Kidney epithelial cell (primary cell): ENCODE results near the gene TBC1D14. TPM values are rescaled to one million over a fixed set of nuclear protein-coding genes. Genes with fewer than 3 reads are reported as not detected.

Source experiments
- DNase-seq: peaks from one replicate; pipeline ENCODE4 v3.0.0-alpha.2; 2010; ENCODE audit warnings: low read depth
- H3K27me3 ChIP-seq: 2 replicates; pipeline ENCODE4 v1.6.0; 2011; ENCODE audit warnings: low read length; ENCODE audit not compliant: control insufficient read depth, insufficient read depth
- H3K36me3 ChIP-seq: 2 replicates; pipeline ENCODE4 v1.5.1; 2011; ENCODE audit warnings: low read length; ENCODE audit not compliant: control insufficient read depth, insufficient read depth
- H3K4me3 ChIP-seq: 2 replicates; pipeline ENCODE4 v1.5.1; 2011; ENCODE audit warnings: low read depth, mild to moderate bottlenecking, control low read depth, low read length
- total RNA-seq: library from RNA; depleted of rRNA; stranded (reverse); fragments of >200 nt; gene quantifications from 2 replicates; pipeline ENCODE4 v1.2.3, GENCODE V29; 2015
- TF ChIP-seq, protein P1 (sequence below): IDR thresholded peaks from 2 replicates; pipeline ENCODE4 v1.5.1; 2011; ENCODE audit warnings: mild to moderate bottlenecking, moderate library complexity, low read length, control low read depth, inconsistent platforms; ENCODE audit not compliant: insufficient read depth, poor library complexity, severe bottlenecking

TBC1D14 gene
- total RNA-seq, 1 donor from 2014 or later: 52.8 TPM

- H3K36me3 ChIP-seq: no peaks in the 10 kb centered on the region
- no peak for DNase-seq
- H3K27me3 ChIP-seq: no peaks in the 10 kb centered on the region
- H3K4me3 ChIP-seq: no peak overlapping the region
- TF ChIP-seq, protein P1, sequence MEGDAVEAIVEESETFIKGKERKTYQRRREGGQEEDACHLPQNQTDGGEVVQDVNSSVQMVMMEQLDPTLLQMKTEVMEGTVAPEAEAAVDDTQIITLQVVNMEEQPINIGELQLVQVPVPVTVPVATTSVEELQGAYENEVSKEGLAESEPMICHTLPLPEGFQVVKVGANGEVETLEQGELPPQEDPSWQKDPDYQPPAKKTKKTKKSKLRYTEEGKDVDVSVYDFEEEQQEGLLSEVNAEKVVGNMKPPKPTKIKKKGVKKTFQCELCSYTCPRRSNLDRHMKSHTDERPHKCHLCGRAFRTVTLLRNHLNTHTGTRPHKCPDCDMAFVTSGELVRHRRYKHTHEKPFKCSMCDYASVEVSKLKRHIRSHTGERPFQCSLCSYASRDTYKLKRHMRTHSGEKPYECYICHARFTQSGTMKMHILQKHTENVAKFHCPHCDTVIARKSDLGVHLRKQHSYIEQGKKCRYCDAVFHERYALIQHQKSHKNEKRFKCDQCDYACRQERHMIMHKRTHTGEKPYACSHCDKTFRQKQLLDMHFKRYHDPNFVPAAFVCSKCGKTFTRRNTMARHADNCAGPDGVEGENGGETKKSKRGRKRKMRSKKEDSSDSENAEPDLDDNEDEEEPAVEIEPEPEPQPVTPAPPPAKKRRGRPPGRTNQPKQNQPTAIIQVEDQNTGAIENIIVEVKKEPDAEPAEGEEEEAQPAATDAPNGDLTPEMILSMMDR: no peak
Measured at GRCh38 chr4:6896035-6896434, 13.6 kb upstream of the TBC1D14 start.

DNA sequence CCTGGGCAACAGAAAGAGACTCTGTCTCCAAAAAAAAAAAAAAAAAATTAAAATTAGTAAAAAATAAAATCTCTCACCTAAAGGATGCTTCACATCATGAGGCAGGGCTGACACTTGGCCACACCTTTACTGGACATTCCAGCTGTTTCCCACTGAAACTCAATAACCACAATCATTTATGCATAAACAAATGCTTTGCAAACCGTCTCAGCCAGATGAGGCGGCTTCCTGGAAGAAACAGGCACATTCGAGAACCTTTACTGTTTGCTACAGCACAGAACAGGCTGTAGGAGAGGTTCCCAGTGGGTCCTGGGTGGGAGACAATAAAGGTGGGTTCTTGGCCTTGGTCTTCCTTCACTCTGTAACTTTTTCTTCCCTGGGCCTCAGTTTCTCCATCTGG lies 10.9 kb upstream of the TBC1D14 start:
- H3K4me3 ChIP-seq: no peak overlapping the region
- TF ChIP-seq, protein P1: no peak
- H3K27me3 ChIP-seq: no peaks in the 10 kb centered on the region
- no peaks in the 10 kb centered on the region for H3K36me3 ChIP-seq
- DNase-seq: no peak

- H3K4me3 ChIP-seq: no peak overlapping the region
- TF ChIP-seq, protein P1: no peak
- no peak for DNase-seq
- no peaks in the 10 kb centered on the region for H3K36me3 ChIP-seq
- H3K27me3 ChIP-seq: no peaks in the 10 kb centered on the region
Measured at GRCh38 chr4:6900181-6900812, 9.3 kb upstream of the TBC1D14 start.

- no peaks in the 10 kb centered on the region for H3K27me3 ChIP-seq
- no peak overlapping the region for H3K4me3 ChIP-seq
- TF ChIP-seq, protein P1: no peak
- DNase-seq: no peak
- no peaks in the 10 kb centered on the region for H3K36me3 ChIP-seq
Measured at GRCh38 chr4:6900956-6901355, 8.7 kb upstream of the TBC1D14 start.

GRCh38 chr4:6901669-6902317 lies 7.8 kb upstream of the TBC1D14 start:
- TF ChIP-seq, protein P1: no peak
- DNase-seq: no peak
- H3K4me3 ChIP-seq: no peak overlapping the region

More at GRCh38 chr4:6901669-6902317, 7.8 kb upstream of the TBC1D14 start:
- Histone ChIP-seq H3K36me3 (no peaks in the 10 kb centered on the region), H3K27me3 (peaks cover 2% of the 10 kb centered on the region)
